Esophagus muscularis mucosa (tissue), 4 donors: ENCODE data around the gene MMP1. TPM values are rescaled to one million over a fixed set of nuclear protein-coding genes. Genes with fewer than 3 reads are reported as not detected.

ENCODE experiments used
- DNase-seq: peaks from one replicate; pipeline ENCODE4 v3.0.0-alpha.2; 2017; ENCODE audit errors: extremely low spot score
- H3K27ac ChIP-seq, 4 donors: fragments of 200-600 bp; sonication (generic); replicated peaks in 1 of 4; 1 replicate in 3 of 4; 2 replicates in 1 of 4; pipeline ENCODE4 v1.5.1; 2016 to 2019; ENCODE audit warnings: mild to moderate bottlenecking in 1 of 4
- H3K27me3 ChIP-seq, 4 donors: fragments of 200-600 bp; sonication (generic); one replicate each; pipeline versions ENCODE4 v1.5.1 to v1.6.0; 2016 to 2019
- H3K36me3 ChIP-seq, 4 donors: fragments of 200-600 bp; sonication (generic); one replicate each; pipeline ENCODE4 v1.5.1; 2016 to 2019
- H3K4me1 ChIP-seq, 4 donors: fragments of 200-600 bp; sonication (generic); one replicate each; pipeline ENCODE4 v1.5.1; 2016 to 2019
- H3K4me3 ChIP-seq, 4 donors: fragments of 200-600 bp; sonication (generic); 1 replicate in 2 of 4; 2 replicates in 2 of 4; pipeline ENCODE4 v1.5.1; 2016 to 2019; ENCODE audit warnings: mild to moderate bottlenecking in 4 of 4, moderate library complexity in 1 of 4
- H3K9me3 ChIP-seq, 4 donors: fragments of 200-600 bp; sonication (generic); 1 replicate in 3 of 4; 2 replicates in 1 of 4; pipeline ENCODE4 v1.5.1; 2016 to 2019
- CTCF ChIP-seq, 3 experiments: fragments of 200-600 bp in 2 of 3; fragments of 450-650 bp in 1 of 3; sonication (generic) in 2 of 3; IDR thresholded peaks; one replicate each; pipeline ENCODE4 v1.5.1; 2017 to 2019; ENCODE audit warnings: antibody characterized with exemption in 3 of 3, mild to moderate bottlenecking in 2 of 3, moderate library complexity in 1 of 3
- EP300 ChIP-seq: sonication (generic); formaldehyde crosslinking; IDR thresholded peaks from one replicate; pipeline ENCODE4 v1.6.1; 2017; ENCODE audit warnings: antibody characterized with exemption
- POLR2A ChIP-seq: fragments of 450-650 bp; IDR thresholded peaks from one replicate; pipeline ENCODE4 v1.6.1; 2017; ENCODE audit warnings: antibody characterized with exemption, moderate library complexity, mild to moderate bottlenecking, low read depth
- POLR2AphosphoS5 ChIP-seq, 2 donors: sonication (generic); formaldehyde crosslinking; IDR thresholded peaks; one replicate each; pipeline ENCODE4 v1.6.1; 2017; ENCODE audit warnings: antibody characterized with exemption in 2 of 2
- WGBS: methylation state at CpG from one replicate; pipeline ENCODE4 v1.1.5; 2018; 5-methylcytosine and 5-hydroxymethylcytosine counted together
- intact Hi-C: fragments of 100-400 bp; cut with DNase I; formaldehyde crosslinking; loops from one replicate; pipeline ENCODE4 v1.15.1; 2023
- total RNA-seq, 4 donors: library from RNA; depleted of rRNA; stranded (reverse); fragments of >200 nt; gene quantifications; one replicate each; pipeline versions ENCODE4 v1.1.0 to v1.2.1, GENCODE V29; 2016

The MMP1 gene
- total RNA-seq, 4 donors from 2014 or later = 0.17 TPM; not detected in 3

GRCh38 chr11:102791271-102792036, 6.5 kb downstream of the MMP1 start:
- no peak for DNase-seq
- intact Hi-C loops = no loop called here
- H3K4me3 ChIP-seq = no peak overlapping the region
- H3K9me3 ChIP-seq = no peaks in the 10 kb centered on the region
- no peaks in the 10 kb centered on the region for H3K27me3 ChIP-seq
- no peaks in the 10 kb centered on the region for H3K4me1 ChIP-seq
- TF ChIP-seq CTCF (IDR thresholded peaks at IDR 0.05) = no peak
- TF ChIP-seq POLR2AphosphoS5 (IDR thresholded peaks at IDR 0.05) = no peak
- TF ChIP-seq POLR2A = no peak
- TF ChIP-seq EP300 = no peak
- no peak overlapping the region for H3K27ac ChIP-seq
- 85% methylated on average over 4 of the region's 4 CpGs for WGBS
- H3K36me3 ChIP-seq = no peaks in the 10 kb centered on the region

GRCh38 chr11:102788334-102788995, 9.5 kb downstream of the MMP1 start:
- TF ChIP-seq EP300 (no peak), POLR2AphosphoS5 (IDR thresholded peaks at IDR 0.05) (no peak), CTCF (IDR thresholded peaks at IDR 0.05) (no peak), POLR2A (no peak)
- no peak overlapping the region for H3K27ac ChIP-seq
- H3K4me3 ChIP-seq = no peak overlapping the region
- no peaks in the 10 kb centered on the region for H3K36me3 ChIP-seq
- no peaks in the 10 kb centered on the region for H3K4me1 ChIP-seq
- 78% methylated on average over 8 of the region's 8 CpGs for WGBS
- no peak for DNase-seq
- H3K9me3 ChIP-seq = no peaks in the 10 kb centered on the region
- no peaks in the 10 kb centered on the region for H3K27me3 ChIP-seq
- intact Hi-C loops = no loop called here

- no peaks in the 10 kb centered on the region for H3K36me3 ChIP-seq
- TF ChIP-seq CTCF (IDR thresholded peaks at IDR 0.05) (no peak), EP300 (no peak), POLR2AphosphoS5 (IDR thresholded peaks at IDR 0.05) (no peak), POLR2A (no peak)
- WGBS = 83% methylated on average over 3 of the region's 3 CpGs
- no peaks in the 10 kb centered on the region for H3K9me3 ChIP-seq
- no peak for DNase-seq
- no peak overlapping the region for H3K27ac ChIP-seq
- no peak overlapping the region for H3K4me3 ChIP-seq
- intact Hi-C loops = no loop called here
- no peaks in the 10 kb centered on the region for H3K4me1 ChIP-seq
- no peaks in the 10 kb centered on the region for H3K27me3 ChIP-seq
Observed at GRCh38 chr11:102784380-102784779, 13.6 kb downstream of the MMP1 start.

GRCh38 chr11:102783720-102784119, 14.2 kb downstream of the MMP1 start:
- 79% methylated on average over 2 of the region's 2 CpGs for WGBS
- H3K27ac ChIP-seq = no peak overlapping the region
- H3K27me3 ChIP-seq = no peaks in the 10 kb centered on the region
- DNase-seq = no peak
- no peak for TF ChIP-seq POLR2AphosphoS5 (IDR thresholded peaks at IDR 0.05)
- no peak for TF ChIP-seq CTCF (IDR thresholded peaks at IDR 0.05)
- TF ChIP-seq EP300 = no peak
- no peak for TF ChIP-seq POLR2A
- H3K36me3 ChIP-seq = no peaks in the 10 kb centered on the region
- intact Hi-C loops = no loop called here
- no peaks in the 10 kb centered on the region for H3K9me3 ChIP-seq
- no peak overlapping the region for H3K4me3 ChIP-seq
- no peaks in the 10 kb centered on the region for H3K4me1 ChIP-seq
